HS-5 (cell line): ENCODE data around the gene DNAJB6.
A peak's percentile ranks its signal among the peaks of the same experiment; 100 is the strongest.

ENCODE experiments used
- DNase-seq: peaks from one replicate; pipeline ENCODE4 v3.0.0-alpha.2; 2012; ENCODE audit warnings: low read depth

Gene DNAJB6

GRCh38 chr7:157396316-157397035 lies 59.7 kb downstream of the DNAJB6 start:
- DNase-seq, result no peak

GRCh38 chr7:157397036-157397720 lies 60.4 kb downstream of the DNAJB6 start:
- DNase-seq, result no peak

DNA sequence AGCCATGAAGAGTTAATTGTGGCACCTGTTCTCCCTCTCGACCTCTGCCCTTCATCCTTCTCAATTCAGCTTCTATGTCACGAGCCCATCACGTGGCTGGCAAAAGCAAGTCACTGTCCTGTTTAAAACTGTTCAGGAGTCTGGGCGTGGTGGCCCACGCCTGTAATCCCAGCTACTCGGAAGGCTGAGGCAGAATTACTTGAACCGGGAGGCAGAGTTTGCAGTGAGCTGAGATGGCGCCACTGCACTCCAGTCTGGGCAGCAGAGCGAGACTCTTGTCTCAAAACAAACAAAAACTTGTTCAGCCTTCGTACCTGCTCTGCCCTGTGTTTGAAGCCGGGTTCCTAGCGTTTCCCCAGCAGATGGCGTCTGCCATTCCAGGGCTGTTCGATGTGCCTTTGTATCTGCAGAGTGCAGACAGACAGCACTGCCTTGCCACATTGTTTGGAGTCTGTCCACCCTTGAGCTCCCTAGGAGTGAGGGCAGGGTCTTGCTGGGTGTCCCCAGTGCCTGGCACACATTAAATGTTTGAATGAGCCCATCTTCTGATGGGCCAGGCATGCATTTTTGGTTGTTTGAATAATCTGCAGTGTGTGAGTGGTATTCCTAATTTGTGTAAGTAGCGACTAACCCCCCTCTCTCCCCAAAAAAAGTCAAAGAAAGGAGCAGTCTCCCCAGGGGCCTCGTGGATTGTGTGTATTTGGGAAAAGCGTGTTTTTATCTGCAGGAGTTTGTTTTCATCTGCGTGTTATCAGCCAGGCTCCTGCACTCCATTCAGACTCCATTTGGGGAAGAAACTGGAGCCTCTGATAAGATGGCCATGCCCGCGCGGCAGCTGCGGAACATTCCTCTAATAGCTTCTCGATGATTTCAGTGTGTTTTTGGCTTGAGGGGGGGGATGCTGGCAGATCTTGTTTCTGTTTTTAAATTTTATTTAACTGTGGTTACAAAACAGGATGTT lies 61.2 kb downstream of the DNAJB6 start:
- no peak for DNase-seq

GRCh38 chr7:157399086-157399687 lies 62.4 kb downstream of the DNAJB6 start:
- DNase-seq, result no peak

- DNase-seq, result no peak
These were observed 63.5 kb downstream of the DNAJB6 start for GRCh38 chr7:157400171-157400860.

- no peak for DNase-seq
These were observed 65.0 kb downstream of the DNAJB6 start for GRCh38 chr7:157401567-157402387.

- no peak for DNase-seq
These were observed 65.5 kb downstream of the DNAJB6 start for GRCh38 chr7:157402388-157402703.

DNA sequence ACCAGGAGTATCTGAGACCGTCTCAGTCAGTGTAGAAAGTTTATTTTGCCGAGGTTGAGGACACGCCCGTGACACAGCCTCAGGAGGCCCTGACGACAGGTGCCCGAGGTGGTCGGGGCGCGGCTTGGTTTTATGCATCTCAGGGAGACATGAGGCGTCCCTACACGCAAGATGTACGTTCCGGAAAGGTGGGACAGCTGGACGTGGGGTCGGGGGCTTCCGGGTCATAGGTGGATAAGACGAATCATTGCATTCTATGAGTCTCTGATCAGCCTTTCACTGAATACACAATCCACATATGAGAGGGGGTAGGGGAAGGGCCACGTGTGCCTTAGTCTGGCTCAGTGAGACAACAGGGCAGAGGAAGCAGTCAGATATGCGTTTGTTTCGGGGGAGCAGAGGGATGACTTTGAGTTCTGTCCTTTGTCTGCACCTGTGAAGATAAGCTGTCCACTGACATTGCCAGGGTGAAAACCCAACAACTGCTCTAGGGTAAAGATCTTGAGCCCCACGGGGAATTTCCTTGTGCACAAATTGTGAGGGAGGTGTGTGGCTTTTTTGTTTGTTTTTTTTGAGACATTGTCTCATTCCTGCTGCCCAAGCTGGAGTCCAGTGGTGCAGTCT lies 66.2 kb downstream of the DNAJB6 start:
- no peak for DNase-seq

- DNase-seq, result no peak
These were observed 67.0 kb downstream of the DNAJB6 start for GRCh38 chr7:157403646-157404401.

GRCh38 chr7:157404845-157405481 lies 68.2 kb downstream of the DNAJB6 start:
- DNase-seq, result peak; percentile 64

- no peak for DNase-seq
These were observed 68.7 kb downstream of the DNAJB6 start for GRCh38 chr7:157405501-157405900.

DNA sequence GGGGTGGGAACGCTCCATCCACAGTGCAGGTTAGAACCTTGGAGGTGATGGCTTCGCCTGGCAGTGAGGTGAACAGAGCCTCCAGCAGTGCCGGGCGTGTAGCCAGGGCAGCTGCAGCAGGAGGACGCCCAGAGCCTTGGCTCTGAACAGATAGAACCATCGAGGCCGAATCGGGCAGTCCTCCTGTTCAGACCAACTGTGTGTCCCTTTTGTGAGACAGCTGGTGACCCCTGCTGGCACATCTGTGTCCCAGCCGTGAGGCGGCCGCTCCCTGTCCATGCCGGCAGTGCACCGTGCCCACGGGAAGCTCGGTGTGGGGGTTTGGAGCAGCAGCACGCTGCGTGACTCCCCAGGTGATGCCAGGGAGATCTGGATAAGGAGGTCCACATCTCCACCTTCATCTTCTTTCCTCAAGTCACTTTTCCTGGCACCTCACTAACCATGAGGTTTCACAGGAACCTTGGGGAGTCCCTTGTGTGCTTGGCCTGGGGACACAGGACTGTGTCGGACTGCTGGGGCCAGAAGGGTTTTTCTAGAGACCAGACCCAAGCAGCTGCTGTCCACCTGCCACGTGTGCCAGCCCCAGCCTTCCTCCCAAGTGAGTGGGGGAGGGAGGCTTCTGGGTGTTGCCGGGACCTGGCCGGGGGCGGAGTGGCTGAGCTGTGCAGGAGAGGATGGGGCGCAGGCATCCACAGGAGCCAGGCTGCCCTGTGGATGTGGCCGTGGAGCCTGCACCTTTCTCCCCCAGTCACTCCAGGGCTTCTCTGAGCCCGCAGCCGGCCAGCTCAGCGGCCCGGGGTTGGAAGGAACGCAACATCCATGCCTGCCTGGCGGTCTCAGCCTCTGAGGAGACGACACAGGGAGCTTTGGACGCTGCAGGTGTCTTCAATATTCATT lies 69.4 kb downstream of the DNAJB6 start:
- no peak for DNase-seq

DNA sequence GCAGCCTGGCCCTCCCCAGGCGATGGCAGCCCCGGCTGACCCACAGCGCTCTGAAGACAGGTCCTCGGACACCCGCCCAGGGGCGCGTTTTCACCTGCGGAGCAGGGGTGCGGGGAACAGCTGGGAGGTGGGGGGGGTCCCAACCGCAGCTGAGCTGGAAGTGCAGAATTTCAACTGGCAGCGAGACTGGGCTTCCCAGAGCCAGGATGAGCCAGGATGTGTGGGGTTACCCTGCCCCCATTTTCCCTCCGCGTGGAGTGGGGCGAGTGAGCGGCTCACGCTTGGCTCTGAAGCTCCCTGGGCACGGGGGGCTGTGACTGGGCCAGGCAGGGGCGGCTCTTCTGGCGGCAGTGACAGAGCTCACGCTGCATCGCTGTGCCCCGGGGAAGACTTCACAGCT lies 70.2 kb downstream of the DNAJB6 start:
- DNase-seq, result no peak

DNA sequence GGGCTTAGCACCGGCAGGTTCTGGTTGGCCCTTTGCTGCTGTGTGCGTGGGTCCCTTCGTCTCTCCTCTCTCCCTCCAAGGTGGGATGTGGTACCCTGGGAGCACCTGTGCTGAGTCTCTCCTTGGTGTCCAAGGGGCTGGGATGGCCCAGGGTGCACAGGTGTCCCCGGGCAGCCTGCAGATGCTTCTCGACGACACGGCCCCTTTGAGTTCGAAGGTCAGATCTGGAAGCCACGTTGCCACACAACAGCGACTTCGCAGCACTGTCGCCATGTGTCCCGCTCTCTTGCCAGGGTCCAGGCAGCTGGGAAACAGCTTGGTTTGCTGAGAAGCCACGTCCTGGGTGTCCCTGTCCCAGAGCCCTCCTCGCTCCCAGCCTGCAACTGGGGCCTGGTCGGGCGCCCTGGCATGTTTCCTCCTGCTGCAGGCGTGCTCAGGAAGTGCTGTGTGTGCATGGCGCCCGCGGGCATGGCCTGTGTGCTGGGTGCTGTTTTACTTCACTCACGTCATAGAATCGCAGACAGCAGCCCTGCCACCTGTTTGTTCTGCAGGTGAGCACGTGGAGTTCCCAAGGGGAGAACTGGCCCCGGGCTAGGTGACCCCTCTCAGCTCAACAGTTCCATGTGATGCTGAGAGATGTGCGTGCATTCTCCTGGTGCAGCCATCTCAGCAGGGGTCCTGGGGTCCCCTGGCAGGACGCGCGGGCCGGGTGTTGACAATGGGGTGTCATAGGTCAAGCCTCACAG lies 70.9 kb downstream of the DNAJB6 start:
- no peak for DNase-seq

DNA sequence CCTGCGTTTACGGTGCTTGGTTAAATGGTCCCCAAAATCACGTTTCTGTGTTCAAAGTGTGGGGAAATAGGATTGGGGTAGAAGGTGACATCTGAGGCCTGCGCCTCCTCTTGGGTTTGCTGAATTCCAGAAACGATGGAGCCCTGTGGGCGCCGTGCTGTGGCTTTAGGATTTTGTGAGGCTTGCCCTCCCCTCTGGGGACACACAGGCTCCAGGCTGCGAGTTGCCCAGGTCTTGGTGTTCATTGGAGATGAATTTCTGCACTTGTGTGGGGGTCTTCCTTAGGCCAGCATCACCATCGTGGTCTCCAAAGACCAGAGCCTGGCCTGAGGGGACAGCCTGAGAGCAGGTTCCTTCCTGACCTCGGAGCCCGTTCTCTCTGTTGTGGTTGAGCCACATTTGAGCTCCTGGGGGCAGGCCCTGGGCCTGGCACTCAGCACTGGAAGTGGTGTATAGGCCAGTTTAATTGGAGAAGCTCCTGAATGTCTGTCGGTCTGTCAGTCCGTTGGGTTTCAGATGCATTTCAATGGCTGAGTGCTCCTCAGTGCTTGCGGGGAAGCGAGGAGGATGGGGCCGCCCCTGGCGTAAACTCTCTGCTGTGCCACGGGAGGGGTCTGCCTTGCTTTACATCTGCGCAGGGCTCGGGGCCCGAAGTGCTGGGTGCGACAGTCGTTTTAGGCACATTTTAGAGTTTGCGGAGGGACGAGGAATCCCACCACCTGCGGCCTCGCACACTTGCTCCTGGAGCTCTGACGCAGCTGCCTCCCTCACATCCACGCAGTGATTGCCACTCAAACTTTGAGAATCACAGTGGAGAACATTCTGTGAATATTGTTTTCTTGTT lies 71.7 kb downstream of the DNAJB6 start:
- DNase-seq, result no peak

- DNase-seq, result no peak
These were observed 72.4 kb downstream of the DNAJB6 start for GRCh38 chr7:157409149-157409752.
